ENCODE measurements around the gene SF3B3.
A peak's percentile ranks its signal among the peaks of the same experiment; 100 is the strongest.

Gene SF3B3

GRCh38 chr16:70523743-70524398 lies at the start of gene SF3B3:
Gene SF3B3 (plus strand): TSS chr16:70523816. CDS start chr16:70526657, 2,841 bp downstream.
- no peak for DNase-seq

- DNase-seq = no peak
These were observed 49.1 kb upstream of the SF3B3 start for GRCh38 chr16:70474320-70475053.

GRCh38 chr16:70475054-70475871 lies 48.4 kb upstream of the SF3B3 start:
- DNase-seq = no peak

GRCh38 chr16:70476272-70477020 lies 47.2 kb upstream of the SF3B3 start:
- DNase-seq = no peak

GRCh38 chr16:70478169-70478568 lies 45.4 kb upstream of the SF3B3 start:
- DNase-seq = no peak

GRCh38 chr16:70478912-70479341 lies 44.7 kb upstream of the SF3B3 start:
- no peak for DNase-seq

- DNase-seq = no peak
These were observed 43.2 kb upstream of the SF3B3 start for GRCh38 chr16:70480127-70481105.

GRCh38 chr16:70481929-70482536 lies 41.6 kb upstream of the SF3B3 start:
- DNase-seq = no peak

- no peak for DNase-seq
These were observed 41.0 kb upstream of the SF3B3 start for GRCh38 chr16:70482624-70483023.

GRCh38 chr16:70483426-70483825 lies 40.2 kb upstream of the SF3B3 start:
- DNase-seq = no peak

GRCh38 chr16:70484867-70485266 lies 38.7 kb upstream of the SF3B3 start:
- no peak for DNase-seq

- no peak for DNase-seq
These were observed 33.4 kb upstream of the SF3B3 start for GRCh38 chr16:70490261-70490660.

GRCh38 chr16:70493802-70494201 lies 29.8 kb upstream of the SF3B3 start:
- no peak for DNase-seq

- no peak for DNase-seq
These were observed 29.3 kb upstream of the SF3B3 start for GRCh38 chr16:70494202-70494770.

GRCh38 chr16:70494777-70495176 lies 28.8 kb upstream of the SF3B3 start:
- DNase-seq = no peak

- DNase-seq = no peak
These were observed 28.0 kb upstream of the SF3B3 start for GRCh38 chr16:70495425-70496182.

GRCh38 chr16:70496513-70496912 lies 27.1 kb upstream of the SF3B3 start:
- DNase-seq = no peak

- DNase-seq = peak; percentile 43
These were observed 14.9 kb upstream of the SF3B3 start for GRCh38 chr16:70508752-70509151.

GRCh38 chr16:70510216-70510615 lies 13.4 kb upstream of the SF3B3 start:
- DNase-seq = no peak

GRCh38 chr16:70511833-70512232 lies 11.8 kb upstream of the SF3B3 start:
- no peak for DNase-seq
